HG03139 (cell line): ENCODE results near the gene PITX3.
"Not testable (repeated sequence)": the region's sequence is repeated elsewhere in the genome, so short reads cannot be mapped to it uniquely, and the experiment has no call there.

Experiments
- ATAC-seq: cut with Tn5 transposase; IDR thresholded peaks from one replicate; pipeline ENCODE4 v1.9.1; 2021; ENCODE audit not compliant: unreplicated experiment

Gene PITX3

GRCh38 chr10:102261196-102261595 is 19.9 kb upstream of the PITX3 start:
- no peak for ATAC-seq

- ATAC-seq, result no peak
Observed at GRCh38 chr10:102255404-102255803, 14.1 kb upstream of the PITX3 start.

- no peak for ATAC-seq
Observed at GRCh38 chr10:102254426-102254825, 13.1 kb upstream of the PITX3 start.

- not testable (repeated sequence) for ATAC-seq
Observed at GRCh38 chr10:102252508-102252907, 11.2 kb upstream of the PITX3 start.

GRCh38 chr10:102247734-102248133 is 6.4 kb upstream of the PITX3 start:
- no peak for ATAC-seq

GRCh38 chr10:102246261-102246660 is 4.9 kb upstream of the PITX3 start:
- no peak for ATAC-seq

- ATAC-seq, result no peak
Observed at GRCh38 chr10:102245932-102246251, 4.6 kb upstream of the PITX3 start.

GRCh38 chr10:102245082-102245931 is 4.0 kb upstream of the PITX3 start, which contains the start of gene GBF1:
GBF1 (plus strand) TSS chr10:102245532; CDS start chr10:102258939, 13,407 bp downstream.
- peak; percentile 89 for ATAC-seq

GRCh38 chr10:102243309-102243708 is 2.0 kb upstream of the PITX3 start:
- no peak for ATAC-seq

- ATAC-seq, result no peak
Observed at GRCh38 chr10:102242118-102242485, 790 bp upstream of the PITX3 start.

GRCh38 chr10:102241032-102241443 is 274 bp downstream of the PITX3 start:
- no peak for ATAC-seq

GRCh38 chr10:102240467-102241031 is 763 bp downstream of the PITX3 start:
- ATAC-seq, result no peak

GRCh38 chr10:102237711-102238252 is 3.5 kb downstream of the PITX3 start:
- no peak for ATAC-seq

- ATAC-seq, result no peak
Observed at GRCh38 chr10:102236006-102236405, 5.3 kb downstream of the PITX3 start.

GRCh38 chr10:102235598-102235920 is 5.8 kb downstream of the PITX3 start:
- ATAC-seq, result no peak

GRCh38 chr10:102234888-102235597 is 6.3 kb downstream of the PITX3 start:
- ATAC-seq, result no peak

- no peak for ATAC-seq
Observed at GRCh38 chr10:102233997-102234396, 7.3 kb downstream of the PITX3 start.

- ATAC-seq, result no peak
Observed at GRCh38 chr10:102231357-102232318, 9.7 kb downstream of the PITX3 start.

GRCh38 chr10:102230861-102231356 is 10.4 kb downstream of the PITX3 start:
- no peak for ATAC-seq

GRCh38 chr10:102230264-102230860 is 10.9 kb downstream of the PITX3 start:
- no peak for ATAC-seq
